Bone marrow (tissue), 2 donors: ENCODE measurements around the gene OR4E1.
"Not testable (repeated sequence)": the region's sequence is repeated elsewhere in the genome, so short reads cannot be mapped to it uniquely, and the experiment has no call there.

ENCODE experiments used
- DNase-seq, 2 donors: peaks; one replicate each; lab custom pipeline; 2025; lab: John Stamatoyannopoulos, UW

OR4E1 gene

DNA sequence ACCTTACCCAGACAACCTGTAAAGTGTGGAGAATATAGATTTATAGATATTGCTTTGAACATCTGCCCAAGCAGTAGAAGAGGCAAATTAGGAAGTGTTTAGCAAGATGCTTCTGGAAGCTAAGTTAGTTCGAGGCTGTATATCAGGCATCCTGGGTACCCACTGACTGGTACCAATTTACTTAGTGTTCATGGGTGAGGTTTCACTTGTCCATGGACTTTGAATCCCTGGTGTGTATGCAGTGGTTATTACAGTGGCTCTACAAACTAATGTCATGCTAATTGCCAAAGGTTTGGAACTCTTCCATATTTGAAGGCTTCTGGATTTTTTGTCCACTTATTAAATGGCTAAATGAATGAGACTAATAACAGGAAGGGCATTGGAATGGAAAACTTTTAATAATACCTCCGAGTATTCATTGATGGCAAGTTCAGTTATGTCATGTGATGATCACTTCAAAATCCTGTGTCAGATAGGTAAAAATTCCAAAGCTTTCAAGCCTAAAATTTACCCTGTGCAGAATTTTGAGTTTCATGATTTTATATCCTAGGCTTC, 20.2 kb downstream of the OR4E1 start, which contains the start of gene OR4E2:
TSS of gene OR4E2 (plus strand) at position 505 of the 555 bp plus-strand sequence. CDS start 11,248 bp downstream, outside the sequence.
- DNase-seq: no peak

DNA sequence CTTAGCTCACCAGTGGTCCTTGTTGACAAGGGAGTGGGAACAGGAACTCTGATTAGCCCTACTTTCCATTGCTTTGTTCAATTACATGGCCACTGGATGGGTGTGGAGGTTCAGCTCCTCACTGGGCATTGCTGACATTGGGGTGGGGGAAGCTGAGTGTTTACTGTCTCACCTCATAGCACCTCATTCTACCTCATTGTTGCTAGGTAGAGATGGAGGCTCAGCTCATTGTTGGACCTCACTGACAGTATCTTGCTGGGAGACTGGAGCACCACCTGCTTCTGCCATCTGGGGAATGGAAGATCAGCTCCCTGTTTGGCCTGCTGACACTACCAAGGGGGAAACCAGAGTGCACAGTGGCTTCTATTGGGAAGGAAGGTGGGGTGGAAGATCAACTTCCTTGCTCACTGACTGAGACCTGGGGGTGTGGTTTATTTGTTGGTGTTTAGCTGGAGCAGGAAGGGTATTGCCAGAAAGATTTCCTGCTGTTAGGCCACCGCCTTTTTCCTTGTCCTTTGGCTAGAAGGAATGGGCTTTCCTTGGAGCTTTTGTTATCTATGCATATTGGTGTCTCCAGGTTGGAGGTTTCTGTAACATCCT, 21.3 kb downstream of the OR4E1 start:
- DNase-seq: no peak

DNA sequence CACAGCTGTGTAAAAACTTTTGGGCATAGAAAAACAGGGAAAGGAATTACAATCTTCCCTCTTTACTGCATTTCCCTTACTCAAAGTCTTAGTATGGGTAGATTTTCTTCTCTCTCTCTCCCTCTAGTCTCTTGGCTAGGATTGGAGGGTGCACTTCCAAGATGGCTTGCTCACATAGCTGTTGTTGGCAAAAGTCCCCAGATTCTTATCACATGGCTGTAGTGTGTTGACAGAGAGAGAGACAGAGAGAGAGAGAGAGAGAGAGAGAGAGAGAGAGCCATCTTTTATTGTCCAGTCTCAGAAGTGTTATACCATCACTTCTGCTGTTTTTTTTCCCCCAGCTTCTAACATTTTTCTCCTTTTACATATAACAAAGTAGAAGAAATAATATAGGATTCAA, 26.2 kb downstream of the OR4E1 start:
- no peak for DNase-seq

DNA sequence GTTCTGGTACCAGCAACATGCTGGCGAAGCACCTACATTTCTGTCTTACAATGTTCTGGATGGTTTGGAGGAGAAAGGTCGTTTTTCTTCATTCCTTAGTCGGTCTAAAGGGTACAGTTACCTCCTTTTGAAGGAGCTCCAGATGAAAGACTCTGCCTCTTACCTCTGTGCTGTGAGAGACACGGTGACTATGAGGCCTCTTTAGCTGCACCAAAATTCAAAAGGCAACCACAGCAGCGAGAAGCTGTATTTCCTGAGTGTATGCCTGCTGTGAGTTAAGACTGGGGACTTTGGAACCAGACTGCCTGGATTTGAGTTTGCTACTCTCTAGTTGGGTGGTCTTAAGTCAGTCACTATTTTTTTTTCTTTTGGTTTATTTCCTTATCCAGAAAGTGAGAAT, 30.2 kb downstream of the OR4E1 start:
- DNase-seq: no peak

DNA sequence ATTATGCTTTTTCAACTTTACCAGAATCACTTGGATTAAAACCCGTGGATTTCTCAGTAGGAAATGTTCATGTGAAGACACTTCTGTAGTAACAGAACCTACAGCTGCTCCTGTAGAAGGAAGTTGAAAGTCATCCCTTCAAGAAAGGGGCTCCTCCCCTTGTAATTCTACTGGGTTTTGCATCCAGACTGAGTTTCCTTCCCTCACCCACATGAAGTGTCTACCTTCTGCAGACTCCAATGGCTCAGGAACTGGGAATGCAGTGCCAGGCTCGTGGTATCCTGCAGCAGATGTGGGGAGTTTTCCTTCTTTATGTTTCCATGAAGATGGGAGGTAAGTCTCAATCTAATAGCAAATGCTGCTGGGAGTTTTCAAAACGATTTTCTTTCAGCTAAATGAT, 30.9 kb downstream of the OR4E1 start:
- no peak for DNase-seq

DNA sequence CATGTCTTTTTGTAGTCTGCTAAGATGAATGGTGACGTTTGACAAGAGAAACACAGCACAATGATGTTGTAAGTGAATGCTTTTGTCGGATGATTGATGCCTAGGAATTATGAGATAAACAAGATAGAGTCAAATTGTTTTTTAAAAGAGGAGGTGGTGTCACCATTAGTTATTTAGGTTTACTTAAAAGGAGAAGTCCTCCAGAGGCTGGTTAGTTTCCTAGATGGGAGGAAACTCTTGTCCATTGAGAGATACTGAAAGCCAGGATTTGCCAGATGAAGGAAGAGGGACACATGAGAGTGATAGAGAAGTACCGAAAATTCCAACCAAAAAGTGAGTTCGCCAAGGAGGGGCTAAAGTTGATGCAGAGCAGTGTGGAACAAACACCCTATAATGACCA, 38.8 kb downstream of the OR4E1 start, which contains the start of gene OR10G2:
TSS of gene OR10G2 (minus strand) at position 101 of the 400 bp plus-strand sequence. CDS start at position 3, 98 bp downstream.
- no peak for DNase-seq

DNA sequence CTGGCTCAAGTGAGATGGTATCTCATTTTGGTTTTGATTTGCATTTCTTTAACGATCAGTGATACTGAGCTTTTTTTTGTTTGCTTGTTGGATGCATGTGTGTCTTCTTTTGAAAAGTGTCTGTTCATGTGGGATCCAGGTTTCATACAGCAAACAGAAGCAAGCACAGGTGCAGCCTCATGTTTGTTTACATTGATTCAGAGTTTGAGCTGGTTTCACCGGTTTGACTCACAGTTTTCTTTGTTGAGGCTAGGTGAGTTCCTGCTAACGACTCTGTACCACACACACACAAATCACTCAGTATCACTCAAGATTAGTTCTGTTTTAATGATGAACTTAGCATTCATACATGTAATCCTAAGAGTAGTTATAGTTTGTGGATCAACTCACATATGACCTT, 42.5 kb downstream of the OR4E1 start:
- DNase-seq: no peak

DNA sequence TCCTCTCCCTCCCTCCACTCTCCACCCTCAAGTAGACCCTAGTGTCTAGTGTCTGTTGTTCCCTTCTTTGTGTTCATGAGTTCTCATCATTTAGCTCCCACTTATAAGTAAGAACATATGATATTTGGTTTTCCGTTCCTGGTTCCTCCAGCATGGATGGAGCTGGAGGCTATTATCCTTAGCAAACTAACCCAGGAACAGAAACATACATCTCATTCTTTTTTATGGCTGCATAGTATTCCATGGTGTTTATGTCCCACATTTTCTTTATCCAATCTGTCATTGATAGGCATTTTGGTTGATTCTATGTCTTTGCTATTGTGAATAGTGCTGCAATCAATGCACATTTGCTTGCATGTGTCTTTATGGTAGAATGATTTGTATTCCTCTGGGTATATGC, 43.1 kb downstream of the OR4E1 start:
- DNase-seq: not testable (repeated sequence)

DNA sequence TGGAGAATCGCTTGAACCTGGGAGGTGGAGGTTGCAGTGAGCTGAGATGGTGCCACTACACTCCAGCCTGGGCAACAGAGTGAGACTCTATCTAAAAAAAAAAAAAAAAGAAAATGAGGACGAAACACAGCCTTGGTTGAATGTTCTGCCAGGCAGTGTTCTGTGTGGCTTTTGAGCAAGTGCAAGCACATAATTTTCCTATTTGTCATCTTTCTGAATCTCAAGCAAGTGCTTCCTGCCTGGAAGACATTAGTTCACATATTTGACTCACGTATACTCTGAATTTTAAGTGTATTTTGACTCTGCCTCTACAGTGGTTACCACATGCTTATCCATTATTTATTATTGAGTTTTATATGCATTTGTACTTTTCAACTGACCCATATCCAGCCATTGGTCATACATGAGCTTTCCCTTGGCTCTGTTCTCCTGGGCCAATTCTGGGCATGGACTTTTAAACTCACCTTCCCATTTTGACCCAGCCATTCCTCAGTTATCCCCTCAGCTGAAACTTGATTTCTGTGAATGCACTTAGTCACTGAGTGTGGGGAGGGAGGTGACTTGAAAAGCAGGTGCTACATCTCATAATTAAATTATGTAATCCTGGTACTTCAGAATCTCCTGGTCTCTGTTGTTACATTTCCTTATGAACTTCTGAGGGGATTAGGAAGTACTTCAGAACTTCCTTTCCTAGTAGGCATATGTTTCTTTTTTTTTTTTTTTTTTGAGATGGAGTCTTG, 47.0 kb downstream of the OR4E1 start:
- no peak for DNase-seq
